Cardiac septum (tissue), 1 donor: ENCODE results near the gene CRIM1. TPM values are rescaled to one million over a fixed set of nuclear protein-coding genes. Genes with fewer than 3 reads are reported as not detected.

Experiments
- DNase-seq: peaks from one replicate; pipeline ENCODE4 v3.0.0-alpha.2; 2020; ENCODE audit warnings: low spot score
- intact Hi-C: fragments of 100-400 bp; cut with DNase I; formaldehyde crosslinking; loops from one replicate; pipeline ENCODE4 v1.14.0; 2022
- total RNA-seq: library from RNA; stranded (reverse); fragmentation: NEBNext Ultra II Directional; extraction: Animal tissue kit (Norgen Biotek cat#: 25700); gene quantifications from one replicate; pipeline ENCODE4 v1.2.1, GENCODE V29; 2021
- donor health status: DM: no; HTN: no; CAD: no.

CRIM1 gene
- total RNA-seq, 1 donor from 2014 or later, result 125 TPM

DNA sequence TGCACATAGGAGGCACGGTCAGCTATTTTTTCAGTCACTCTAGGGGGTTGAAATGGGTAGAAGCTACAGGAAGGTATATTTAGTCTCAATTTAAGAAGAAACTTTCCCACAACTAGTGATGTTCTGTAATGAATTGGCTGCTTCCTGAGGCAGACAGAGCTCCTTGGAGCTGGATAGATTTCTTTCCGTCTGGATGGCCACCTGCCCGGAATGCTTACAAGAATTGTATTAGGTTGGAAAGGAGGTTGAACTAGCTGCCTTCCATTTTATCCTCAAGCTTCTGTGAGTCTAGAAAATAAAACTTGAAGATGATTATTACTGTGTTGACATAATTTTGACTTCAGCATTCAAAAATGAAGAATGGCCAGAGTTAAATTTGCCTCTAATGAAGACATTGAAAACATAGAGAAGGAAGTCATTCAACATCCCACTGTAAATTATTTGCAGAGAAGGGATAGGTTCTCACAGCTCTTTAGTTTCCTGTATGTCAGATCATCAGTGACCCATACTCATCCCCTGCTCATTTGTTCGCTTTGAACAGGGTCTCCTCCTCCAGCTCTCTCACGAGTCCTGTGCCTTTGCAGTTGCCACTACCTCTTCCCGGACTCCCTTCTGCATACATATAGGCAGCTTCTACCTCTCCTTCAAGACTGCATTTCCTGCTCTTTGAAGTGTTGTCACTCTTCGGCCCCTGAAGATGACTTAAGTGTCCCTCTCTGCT, 88.8 kb downstream of the CRIM1 start:
- DNase-seq, result no peak
- intact Hi-C loops, result no loop called here

DNA sequence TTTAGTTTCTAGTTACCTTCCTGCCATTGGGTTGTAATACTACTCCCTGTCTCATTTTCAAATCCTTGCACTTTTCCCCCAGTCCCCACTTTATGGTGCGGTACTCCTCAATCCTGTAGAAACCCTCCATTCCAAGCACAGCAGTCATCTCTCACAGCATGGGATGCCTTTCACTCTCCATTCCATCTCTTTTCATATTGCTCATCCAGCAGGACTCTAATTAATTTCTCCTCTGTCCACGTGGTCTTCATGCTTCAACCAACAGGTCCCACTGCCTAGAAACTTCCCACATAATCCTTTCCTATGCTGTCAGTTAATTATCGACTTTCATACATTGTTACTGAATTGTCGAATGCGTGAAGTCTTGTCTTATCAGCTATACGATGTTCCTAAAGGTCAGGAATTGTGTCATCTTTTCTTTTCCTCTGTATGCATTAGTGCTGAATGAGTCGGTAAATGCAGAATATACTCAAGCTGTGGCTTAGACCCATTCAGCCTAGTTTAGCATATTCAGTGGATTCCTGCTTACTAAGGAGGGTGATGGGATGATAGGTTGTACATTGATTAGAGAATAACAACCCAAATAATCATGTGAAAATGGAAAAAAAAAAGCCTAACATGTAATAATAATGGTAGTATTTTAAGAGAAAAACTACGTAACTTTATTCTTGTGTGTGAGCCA, 89.7 kb downstream of the CRIM1 start:
- intact Hi-C loops, result no loop called here
- no peak for DNase-seq

DNA sequence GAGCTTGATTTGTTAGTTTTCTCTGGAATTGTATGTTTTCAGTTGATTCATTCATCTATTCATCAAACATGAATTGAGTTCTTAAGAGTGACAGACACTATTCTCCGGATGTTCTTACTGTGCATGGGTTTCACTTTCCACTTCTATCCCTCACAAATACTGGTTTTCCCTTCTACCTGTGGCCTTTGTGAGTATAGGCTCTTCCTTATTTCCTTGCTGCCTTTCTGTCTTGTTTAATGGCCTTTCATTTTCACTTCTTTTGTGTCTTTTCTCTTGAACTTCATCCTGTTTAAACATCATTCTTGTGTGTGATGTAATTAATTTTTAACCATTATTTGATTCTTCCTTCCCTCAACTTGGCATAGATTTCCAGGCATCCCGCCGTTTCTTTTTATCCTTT, 90.7 kb downstream of the CRIM1 start:
- intact Hi-C loops, result no loop called here
- DNase-seq, result no peak

DNA sequence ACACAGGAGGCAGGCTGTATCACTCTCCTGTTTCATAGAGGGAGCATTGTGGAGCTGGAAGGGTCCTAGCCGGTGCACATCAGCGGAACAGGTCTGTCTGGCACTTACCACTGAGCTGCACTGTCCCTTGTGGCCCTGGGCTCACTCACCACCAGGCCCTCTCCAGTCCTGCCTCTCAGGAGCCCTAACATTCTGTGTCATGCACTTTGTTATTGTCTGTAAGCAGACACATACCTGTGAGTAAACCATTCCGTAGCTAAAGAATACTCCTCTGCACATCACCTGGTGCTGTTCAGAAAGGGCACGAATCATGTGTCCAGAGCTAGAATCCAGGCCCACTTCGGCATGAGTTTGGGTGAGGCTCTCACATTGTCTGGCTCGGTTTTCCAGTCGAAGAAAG, 93.6 kb downstream of the CRIM1 start:
- intact Hi-C loops, result no loop called here
- no peak for DNase-seq

DNA sequence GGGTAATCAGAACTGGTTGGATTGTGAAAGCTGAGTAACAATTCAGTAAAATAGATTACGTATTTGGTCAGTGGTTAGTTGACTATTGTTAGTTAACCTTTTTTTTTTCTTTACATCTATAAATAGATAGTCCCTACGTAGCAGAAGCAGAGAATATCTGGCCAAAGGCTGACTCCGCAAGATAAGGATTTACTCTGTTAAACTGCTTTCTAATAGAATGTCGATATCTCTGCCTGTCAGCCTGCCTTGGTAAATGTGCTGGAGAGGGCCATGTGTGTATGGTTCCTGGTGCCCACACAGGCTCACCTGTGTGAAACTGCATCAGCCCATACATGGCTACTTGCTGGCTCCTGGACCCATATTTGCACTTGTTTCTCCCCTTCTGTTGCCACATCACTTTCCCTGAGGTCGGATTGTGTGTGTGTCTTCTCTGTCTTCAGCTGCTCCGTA, 94.4 kb downstream of the CRIM1 start:
- intact Hi-C loops, result loop anchor here (2.0 kb wide), 1 partner anchor 17 kb away; no protein-coding TSS in a partner anchor

DNA sequence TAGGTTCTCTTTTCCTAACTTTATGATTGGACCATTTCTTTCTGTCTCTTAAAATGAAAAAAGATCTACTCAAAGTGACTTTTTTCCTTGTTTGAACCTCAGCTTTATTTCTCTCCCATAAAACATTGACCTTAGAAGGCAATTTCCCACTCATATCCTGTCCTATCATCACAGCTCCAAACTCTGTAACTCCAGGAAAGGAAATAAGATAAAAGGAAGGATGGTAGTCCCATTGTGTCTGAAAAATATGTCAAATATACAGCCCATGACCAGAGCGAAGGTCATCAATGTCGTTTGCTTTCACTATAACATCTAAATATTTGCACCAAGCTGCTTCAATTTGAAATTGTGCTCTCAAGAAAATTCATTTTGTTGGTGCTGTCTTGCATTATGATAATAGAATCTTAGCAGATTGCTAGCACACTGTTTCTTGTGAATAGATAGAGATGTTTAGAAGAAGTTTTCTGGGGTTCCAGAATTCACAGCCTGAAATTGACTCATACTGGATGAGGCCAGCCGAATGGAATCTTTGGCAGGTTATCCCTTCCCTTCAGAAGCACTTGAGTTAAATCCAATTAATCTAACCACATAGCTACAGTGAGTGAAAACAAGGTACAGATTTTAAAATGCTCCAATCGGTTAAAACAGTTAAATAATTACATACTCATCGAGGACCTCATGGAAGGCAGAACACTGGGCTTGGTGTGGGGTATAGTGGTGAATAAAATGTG, 95.1 kb downstream of the CRIM1 start:
- intact Hi-C loops, result loop anchor here (2.0 kb wide), 1 partner anchor 18 kb away; no protein-coding TSS in a partner anchor
- no peak for DNase-seq

More for the DNA sequence above, 94.4 kb downstream of the CRIM1 start:
- no peak for DNase-seq

DNA sequence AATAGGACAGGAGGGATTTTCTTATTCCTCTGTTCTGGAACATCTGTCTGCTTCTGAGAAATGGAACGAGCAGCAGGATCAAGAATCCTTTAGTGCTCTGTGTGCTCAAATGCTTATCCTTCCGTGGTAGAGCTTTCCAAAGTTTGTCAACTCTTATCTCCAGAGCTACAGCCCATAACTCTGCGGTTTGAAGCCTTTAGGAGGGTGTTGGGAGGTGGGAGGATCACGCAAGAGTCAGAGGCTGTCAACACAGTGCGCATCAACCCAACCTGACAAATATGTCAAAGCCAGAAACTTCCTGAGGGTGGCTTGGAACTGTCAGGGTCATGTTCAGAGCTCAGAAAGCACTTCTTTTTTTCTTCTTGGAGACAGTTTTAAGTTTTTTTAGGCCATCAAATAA, 95.9 kb downstream of the CRIM1 start:
- no peak for DNase-seq
- intact Hi-C loops, result loop anchor here (2.0 kb wide), 1 partner anchor 19 kb away; no protein-coding TSS in a partner anchor

DNA sequence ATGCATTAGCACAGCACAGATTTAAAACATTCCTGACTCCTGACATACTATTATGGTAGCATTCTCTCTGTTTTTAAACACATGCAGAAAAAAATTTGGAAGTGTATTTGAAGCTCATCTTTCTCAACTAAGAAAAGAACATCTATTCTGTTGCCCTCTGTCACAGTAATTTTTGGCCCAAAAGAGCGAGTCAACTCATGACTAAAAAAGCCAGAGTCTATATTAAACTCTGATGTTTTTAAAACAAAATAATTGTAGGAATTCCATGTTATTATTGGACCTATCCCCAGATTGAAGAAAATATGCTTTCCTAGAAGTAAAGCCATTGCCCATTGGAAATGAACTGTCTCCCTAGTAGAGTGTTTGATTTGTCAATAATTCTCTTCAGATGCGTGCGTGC, 96.7 kb downstream of the CRIM1 start:
- DNase-seq, result no peak
- intact Hi-C loops, result no loop called here

DNA sequence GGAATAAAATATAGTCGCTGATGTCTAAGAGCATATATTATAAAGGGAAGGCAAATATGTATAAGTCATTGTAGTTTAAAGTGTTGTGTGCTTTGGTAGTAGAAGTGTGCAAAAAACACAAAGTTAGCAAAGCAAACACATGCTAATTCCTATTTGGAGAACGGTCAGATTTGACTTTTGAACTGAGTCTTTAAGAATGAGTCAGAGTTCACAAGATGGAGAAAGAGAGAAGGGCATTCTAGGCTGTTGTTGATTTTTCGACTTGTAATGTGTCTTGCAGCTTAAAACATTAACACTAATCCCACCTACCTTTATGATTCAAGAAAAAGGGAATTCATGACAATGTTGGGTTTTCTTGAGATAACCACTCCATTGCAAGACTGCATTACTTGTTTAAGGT, 98.1 kb downstream of the CRIM1 start:
- DNase-seq, result no peak
- intact Hi-C loops, result no loop called here

DNA sequence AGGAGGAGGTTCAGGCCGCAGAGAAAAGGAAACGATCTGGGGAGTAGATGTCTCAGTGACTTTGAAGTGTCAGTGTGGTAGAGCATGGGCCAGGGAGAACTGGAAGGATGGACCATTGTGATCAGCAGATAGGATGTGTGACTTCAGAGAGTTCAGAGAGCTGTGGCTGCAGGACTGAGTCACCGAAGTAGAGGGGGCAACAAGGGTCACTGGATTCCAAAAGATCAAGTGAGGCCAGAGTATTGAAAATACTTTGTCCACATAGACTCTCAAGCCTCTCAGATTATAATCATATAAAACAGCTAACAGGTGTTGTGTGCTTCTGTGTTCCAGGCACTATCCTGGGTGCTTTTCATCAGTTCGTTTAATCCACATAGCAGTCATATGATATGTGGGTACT, 99.4 kb downstream of the CRIM1 start:
- no peak for DNase-seq
- intact Hi-C loops, result loop anchor here (5.0 kb wide), 2 partner anchors 38 to 83 kb away; no protein-coding TSS in a partner anchor

DNA sequence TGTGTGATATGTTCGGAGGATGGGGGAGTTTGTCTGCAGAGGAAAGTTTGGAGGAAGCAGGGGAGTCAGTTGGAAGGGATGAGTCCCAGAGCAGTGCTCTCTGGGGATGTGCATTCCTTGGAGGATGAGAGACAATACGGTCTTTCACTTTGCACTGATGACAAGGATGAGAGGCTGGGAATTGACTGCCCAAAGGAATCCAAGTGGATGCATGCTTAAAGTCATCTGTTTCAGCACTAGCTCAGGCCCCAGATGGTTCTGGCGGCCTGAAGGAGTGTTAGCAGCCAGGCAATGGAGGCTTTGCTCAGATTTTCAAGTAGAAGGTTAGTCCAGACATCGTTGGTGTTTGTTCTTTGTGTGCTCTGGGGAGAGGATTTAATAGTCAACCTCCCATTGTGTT, 100.2 kb downstream of the CRIM1 start:
- no peak for DNase-seq
- intact Hi-C loops, result loop anchor here (1.0 to 5.0 kb wide), 3 partner anchors 38 to 98 kb away; no protein-coding TSS in a partner anchor

DNA sequence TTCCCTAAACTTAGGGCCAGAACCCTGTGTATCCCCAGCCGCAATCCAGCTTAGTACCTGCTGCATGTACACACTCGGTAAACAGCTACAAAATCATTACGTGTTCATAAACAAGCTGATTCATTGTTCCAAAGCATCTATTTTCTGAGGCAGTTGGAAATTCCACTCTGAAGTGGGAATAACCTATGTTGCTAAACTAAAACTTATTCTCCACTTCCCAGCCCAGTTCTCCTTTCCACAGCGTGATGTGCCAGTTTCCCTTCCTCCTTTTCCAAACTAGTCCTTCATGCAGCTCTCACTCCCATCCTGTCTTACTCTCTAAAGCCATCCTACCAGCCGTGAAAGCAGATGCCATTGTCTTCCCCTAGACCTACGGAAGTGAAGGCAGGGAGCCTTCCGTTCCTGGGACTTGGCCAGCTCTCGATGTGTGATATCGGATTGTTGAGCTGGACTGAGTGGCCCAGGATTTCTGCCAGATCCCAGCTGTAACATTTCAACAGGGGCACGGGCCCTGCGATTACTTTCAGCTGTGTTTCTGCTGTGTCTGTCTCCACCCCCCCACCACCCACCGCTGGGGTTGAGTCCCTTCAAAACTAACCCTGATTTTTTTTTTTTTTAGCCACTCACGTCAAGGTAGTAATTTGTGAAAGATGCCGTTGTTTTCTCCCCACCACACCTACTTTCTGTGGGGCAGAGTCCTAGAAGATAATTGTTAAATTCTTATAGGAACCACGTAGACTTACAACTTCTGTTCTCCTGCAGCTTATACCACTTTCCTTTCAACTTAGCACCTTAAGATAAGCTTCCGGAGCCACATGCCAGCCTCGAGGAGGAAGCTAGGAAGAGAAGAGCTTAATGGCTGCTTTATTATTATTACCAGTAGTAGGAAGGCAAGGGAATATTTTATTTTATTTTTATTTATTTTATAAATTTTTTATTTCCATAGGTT, 100.9 kb downstream of the CRIM1 start:
- intact Hi-C loops, result loop anchor here (1.0 to 5.0 kb wide), 3 partner anchors 39 to 99 kb away; no protein-coding TSS in a partner anchor
- DNase-seq, result peak; percentile 86

DNA sequence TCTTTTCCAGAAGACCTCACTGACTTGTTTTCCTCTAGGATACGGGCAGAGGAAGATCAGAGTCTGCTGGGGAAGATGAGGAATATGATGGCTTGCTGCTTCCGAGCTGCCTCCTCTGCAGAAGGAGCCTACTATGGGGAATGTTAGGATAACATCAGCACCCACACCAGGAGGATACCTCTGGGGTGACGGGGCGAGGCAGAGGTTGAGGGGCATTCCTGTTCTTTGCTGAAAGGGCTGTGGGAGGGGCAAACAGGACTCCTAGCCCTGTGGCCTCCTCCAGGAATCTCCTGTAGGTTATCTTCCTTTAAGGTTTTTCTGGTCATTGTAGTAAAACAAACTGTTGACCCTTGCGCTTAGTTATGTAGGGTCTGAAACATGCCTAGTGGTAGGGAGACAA, 102.5 kb downstream of the CRIM1 start:
- intact Hi-C loops, result loop anchor here (5.0 kb wide), 2 partner anchors 41 to 86 kb away; no protein-coding TSS in a partner anchor
- DNase-seq, result no peak

DNA sequence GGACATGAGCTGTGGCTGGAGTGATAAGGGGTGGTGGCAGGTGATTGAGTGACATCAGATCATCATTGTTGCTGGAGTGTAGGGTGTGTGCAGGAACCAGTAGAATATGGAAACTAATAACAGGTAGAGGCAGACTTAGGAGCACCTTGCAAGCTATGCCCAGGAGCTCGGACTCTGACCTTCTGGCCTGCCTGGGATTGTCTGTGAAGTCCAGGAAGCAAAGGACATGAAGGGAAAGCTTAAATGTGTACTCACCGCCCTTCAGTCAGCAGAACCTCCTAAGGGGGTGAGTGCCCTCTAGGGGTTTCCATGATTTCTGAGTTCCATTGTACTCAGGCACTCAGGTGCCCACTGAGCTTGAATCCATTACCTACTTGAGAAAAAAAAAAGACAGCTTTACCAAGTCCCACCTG, 104.2 kb downstream of the CRIM1 start:
- DNase-seq, result no peak
- intact Hi-C loops, result loop anchor here (5.0 kb wide), 2 partner anchors 42 to 87 kb away; no protein-coding TSS in a partner anchor

DNA sequence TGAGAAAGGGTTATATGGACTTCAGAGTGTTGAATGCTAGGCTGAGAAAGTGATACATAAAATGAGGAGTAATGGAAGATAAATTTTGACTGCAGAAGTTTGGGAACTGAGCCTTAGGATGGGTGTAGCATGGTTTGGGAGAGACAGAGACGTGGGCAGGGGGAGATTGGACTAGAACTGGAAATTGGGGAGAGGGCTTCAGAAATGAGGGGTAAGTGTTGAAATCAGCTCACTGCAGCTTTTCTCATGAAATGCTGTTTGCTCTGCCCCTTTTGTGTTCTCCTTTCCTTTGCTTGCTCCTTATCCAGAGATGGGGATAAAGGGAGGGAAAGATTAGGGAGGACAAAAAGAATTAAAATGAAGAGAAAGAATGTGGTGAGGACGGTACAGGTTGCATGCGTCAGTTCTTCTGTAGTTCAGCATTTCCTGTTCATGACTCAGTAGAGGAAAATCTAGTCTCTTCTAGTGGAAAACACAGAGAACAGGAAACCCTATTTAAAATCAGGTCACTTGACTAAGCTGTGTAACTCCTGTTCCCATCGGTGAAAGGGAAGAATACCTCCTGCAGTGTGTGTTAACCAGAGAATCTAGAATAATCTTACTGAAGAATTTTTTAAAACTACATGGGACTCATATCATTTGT, 105.6 kb downstream of the CRIM1 start:
- intact Hi-C loops, result no loop called here
- no peak for DNase-seq

DNA sequence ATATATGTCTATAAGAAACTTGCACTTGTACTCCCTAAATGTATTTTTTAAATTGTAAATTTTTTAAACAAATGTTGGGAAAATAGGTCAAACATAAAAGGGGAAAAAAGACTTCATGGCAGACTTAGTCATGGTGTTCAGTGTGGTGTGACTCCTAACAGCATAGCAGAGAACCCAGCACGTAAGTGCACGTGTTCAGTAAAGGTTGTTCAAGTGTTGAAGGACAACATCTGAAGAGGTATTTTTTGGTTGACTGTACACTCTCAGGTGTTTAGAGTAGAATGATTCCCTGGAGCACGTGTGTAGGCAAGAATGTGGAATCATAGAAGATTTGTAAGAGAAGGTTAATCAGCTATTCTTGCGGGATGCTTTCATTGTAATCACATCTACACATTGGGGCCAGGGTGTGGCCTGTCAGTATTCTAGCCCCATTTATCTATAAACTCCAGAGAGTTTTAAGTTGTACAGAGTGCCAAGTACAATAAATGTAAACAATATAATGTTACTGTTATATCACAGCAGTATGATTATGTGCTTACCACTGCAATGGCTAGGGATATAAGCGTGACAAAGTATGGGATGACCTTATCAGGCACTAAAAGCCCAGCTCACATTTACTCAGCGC, 106.8 kb downstream of the CRIM1 start:
- no peak for DNase-seq
- intact Hi-C loops, result no loop called here

DNA sequence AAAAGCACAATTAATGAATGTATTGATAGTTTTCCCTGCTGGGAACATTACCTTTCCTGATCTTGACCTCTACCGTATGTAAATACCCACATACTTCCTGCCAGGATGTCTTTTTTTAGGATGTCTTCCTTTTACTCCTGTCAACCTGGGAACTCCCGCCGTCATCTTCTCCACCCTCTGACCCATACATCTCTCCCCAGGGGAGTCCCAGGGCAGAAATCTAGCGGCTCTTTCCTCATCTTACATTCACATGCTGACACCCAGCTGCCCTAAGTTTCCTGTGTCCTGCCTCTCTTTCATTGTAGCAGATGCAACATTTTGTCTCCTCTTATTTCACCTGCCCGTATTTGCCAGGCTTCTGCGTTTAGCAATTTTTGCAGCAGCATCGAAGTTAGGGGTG, 107.8 kb downstream of the CRIM1 start:
- no peak for DNase-seq
- intact Hi-C loops, result no loop called here
